Measurements from ENCODE around the gene ADGB.
"Not testable (repeated sequence)": the region's sequence is repeated elsewhere in the genome, so short reads cannot be mapped to it uniquely, and the experiment has no call there.

Gene ADGB

GRCh38 chr6:146770275-146770964 lies 171.6 kb downstream of the ADGB start:
- no peak for DNase-seq

- DNase-seq = peak in 1 of 4 experiments; percentile 7
These were observed 172.4 kb downstream of the ADGB start for GRCh38 chr6:146770965-146771735.

- DNase-seq = no peak
These were observed 176.4 kb downstream of the ADGB start for GRCh38 chr6:146775220-146775619.

GRCh38 chr6:146781836-146782235 lies 183.1 kb downstream of the ADGB start:
- DNase-seq = no peak

- no peak for DNase-seq
These were observed 186.3 kb downstream of the ADGB start for GRCh38 chr6:146785001-146785585.

- no peak for DNase-seq
These were observed 189.2 kb downstream of the ADGB start for GRCh38 chr6:146787876-146788508.

GRCh38 chr6:146790561-146791091 lies 191.9 kb downstream of the ADGB start:
- no peak for DNase-seq

- DNase-seq = no peak
These were observed 193.2 kb downstream of the ADGB start for GRCh38 chr6:146791930-146792329.

- not testable (repeated sequence) for DNase-seq
These were observed 194.4 kb downstream of the ADGB start for GRCh38 chr6:146793218-146793617.

GRCh38 chr6:146795479-146796133 lies 196.8 kb downstream of the ADGB start:
- DNase-seq = no peak

GRCh38 chr6:146803167-146803566 lies 204.4 kb downstream of the ADGB start:
- DNase-seq = not testable (repeated sequence)

GRCh38 chr6:146803601-146804000 lies 204.8 kb downstream of the ADGB start:
- DNase-seq = no peak

- no peak for DNase-seq
These were observed 207.0 kb downstream of the ADGB start for GRCh38 chr6:146805546-146806325.

GRCh38 chr6:146809014-146809413 lies 210.2 kb downstream of the ADGB start:
- DNase-seq = not testable (repeated sequence)

- not testable (repeated sequence) for DNase-seq
These were observed 214.1 kb downstream of the ADGB start for GRCh38 chr6:146812811-146813321.

- DNase-seq = no peak
These were observed 214.8 kb downstream of the ADGB start for GRCh38 chr6:146813554-146813953.

- DNase-seq = no peak
These were observed 215.5 kb downstream of the ADGB start for GRCh38 chr6:146814148-146814750.

- not testable (repeated sequence) for DNase-seq
These were observed 217.0 kb downstream of the ADGB start for GRCh38 chr6:146815511-146816462.

- DNase-seq = no peak
These were observed 221.0 kb downstream of the ADGB start for GRCh38 chr6:146819596-146820320.
